Stimulated activated CD8-positive, alpha-beta memory T cell treated with anti-CD3 and anti-CD28 coated beads, Interleukin-7, amount 100 ng/mL, for 48 hours (primary cell): ENCODE measurements around the gene SCN2B.

Experiments used
- DNase-seq, 2 donors: peaks; one replicate each; pipeline ENCODE4 v3.0.0-alpha.2; 2020; ENCODE audit warnings: low read depth in 1 of 2; ENCODE audit errors: extremely low read depth in 1 of 2

Gene SCN2B

DNA sequence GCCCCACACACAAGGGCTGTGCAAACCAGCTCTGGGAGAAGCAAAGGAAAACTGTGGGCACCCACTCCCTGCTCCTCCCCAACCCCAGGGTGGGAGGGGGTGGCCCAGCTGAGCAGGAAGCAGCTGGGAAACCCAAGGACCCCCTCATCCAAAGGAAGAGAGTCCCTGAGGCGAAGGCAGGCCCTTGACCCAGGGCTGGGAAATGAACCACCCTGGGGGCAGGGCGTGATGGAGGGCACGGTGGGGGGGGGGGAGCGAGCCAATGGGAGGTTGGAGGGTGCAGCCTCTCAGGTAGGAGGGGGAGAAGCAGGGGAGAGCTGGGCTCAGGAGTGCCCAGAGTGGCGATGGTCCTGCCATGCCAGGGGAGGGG is 40.7 kb downstream of the SCN2B start:
- no peak for DNase-seq

DNA sequence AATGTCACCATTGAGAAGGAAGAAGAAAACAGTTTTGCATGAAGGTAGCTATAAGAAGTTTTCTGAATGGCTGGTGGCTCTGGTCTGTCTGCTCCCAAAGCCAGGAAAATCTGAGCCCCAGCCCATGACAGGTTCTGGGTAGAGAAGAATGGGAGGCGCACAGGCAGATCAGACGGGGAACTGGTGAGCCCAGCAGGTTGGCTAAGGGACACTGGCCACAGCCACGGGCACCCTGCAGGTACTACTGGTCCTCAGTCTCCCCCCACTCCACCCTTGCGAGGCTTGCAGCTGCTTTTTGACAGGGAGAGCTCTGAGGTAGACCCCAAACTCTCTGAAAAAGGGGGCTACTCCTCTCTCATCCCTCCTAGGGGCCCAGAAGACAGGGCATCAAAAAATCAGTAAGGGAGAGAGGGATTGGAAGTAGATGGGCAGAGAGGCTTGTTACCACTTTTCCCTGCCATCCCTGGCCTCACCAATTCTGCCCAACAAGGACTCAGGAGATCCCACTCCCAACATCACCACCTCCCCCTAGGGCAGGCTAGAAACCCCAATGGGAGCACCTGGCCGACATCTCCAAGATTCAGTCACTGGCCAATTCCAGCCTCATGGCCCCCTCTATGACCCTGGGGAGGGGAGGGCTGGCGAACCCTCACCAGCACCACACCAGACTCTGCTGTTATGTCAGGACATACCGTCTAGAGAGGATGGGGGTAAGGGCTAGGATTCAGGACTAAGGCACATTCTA is 41.2 kb downstream of the SCN2B start:
- DNase-seq = no peak

DNA sequence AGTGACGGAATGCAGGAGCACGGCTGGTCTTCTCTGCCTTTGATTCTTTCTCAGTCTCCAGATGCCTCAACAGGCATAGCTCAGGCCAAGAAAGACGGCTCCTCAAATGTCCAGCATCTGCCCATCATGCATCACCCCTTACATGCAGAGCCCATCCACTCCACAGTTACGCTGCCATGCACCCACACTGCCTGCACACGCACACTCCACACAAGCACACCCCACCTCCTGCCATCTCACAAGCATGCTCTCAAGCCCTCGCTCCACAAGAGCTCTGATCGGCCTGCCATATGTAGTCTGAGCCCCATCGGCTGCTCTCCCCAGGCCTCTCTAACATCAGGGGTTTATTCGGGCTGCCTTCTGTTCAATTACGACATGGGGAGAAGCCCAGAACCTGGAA is 42.6 kb downstream of the SCN2B start:
- no peak for DNase-seq

DNA sequence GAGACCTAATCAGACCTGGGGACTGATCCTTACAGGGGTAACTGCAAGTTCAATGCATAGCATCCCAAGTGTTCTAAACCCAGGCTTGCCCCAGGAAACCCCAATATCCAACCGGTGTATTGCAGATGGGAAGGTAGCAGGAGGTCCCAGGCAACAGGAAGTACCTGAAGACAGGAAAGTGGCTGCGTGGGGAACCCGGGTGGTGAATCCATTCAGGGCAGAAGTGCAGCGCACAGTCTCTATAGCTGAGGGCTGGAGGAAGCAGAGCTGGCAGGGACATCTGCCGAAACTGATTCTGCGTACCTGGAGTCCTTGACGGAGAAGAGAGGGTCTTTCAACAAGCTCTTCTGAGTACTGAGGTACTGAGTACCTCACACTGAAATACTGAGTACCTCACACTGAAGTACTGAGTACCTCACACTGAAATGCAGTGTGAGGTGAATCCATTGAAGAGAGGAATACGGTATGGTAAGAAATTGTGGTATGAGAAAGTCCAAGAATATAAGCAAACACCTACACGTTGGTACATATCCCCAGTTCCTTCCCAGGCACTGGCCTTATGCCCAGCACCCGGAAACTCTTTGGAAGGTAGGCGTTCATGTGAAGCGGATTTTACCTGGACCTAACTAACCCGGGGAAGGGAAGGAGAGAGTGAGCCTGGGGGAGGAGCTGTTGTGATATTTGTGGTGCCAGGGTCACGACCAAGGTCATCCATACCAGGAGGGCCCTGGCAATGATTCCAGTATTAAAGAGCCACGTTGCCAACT is 43.9 kb downstream of the SCN2B start:
- DNase-seq = no peak

DNA sequence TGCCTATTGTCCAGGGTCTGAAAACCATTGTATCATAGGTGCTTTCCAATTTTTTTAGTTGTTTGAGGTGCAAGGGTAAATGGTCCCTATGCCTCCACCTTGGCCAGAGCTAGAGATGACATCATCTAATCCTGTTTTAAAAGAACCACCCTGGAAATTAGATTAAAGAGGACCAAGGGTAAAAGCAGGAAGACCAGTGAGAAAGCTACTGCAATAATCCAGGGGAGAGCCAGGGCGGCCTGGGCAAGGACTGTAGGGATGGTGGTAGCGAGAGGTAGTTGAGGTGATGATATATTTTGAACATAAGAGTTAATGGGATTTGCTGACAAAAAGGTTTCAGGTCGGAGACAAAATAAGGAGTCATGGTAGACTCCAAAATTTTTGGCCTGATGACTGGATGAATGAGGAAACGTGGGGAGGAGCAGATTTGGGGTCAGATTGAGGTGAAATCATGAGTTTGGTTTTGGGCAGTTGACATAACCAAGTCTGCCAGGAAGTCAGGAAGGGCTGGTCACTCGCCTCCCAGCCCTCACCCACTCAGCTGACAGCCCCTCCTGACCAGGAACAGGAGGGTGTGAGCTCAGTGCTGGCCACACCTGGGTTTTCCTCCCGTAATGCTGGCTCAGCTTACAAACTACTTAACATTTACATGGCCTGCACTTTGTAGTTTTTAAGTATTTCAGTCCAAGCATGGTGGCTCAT is 46.8 kb downstream of the SCN2B start:
- DNase-seq = no peak

DNA sequence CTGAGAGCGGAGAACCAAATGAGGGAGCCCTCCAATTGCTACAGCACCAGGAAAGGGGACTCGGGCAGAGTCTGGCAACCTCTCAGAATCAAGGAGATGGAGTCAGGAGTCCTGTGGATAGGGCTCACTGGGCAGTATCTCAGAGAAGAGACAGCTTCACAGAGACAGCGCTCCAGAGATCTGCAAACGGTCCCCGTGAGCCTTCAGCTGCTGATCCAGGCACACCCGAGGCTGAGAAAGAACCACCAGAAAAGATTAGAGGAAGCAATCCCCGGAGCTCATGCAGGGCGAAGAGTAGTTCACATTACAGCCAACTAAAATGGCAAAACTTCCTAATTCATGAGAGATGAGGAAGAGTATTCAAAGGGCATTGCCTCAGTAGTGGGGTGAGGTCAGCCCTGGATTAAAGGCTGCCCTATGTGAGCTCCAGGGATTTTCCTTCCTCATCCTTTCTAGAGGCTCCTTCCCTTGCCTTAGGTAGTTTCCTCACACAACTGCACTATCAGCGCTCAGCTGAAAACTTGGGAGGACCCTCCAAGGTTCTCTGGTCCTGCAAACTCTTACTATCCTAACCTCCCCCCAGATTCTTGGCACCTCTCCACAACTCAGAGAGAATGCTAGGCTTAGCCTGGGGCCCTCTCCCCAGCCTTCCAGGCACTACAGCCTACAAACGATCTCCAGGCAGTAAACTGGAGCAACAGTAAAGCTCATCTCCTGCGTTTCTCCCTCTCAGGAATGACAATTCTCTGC is 47.5 kb downstream of the SCN2B start:
- DNase-seq = no peak

DNA sequence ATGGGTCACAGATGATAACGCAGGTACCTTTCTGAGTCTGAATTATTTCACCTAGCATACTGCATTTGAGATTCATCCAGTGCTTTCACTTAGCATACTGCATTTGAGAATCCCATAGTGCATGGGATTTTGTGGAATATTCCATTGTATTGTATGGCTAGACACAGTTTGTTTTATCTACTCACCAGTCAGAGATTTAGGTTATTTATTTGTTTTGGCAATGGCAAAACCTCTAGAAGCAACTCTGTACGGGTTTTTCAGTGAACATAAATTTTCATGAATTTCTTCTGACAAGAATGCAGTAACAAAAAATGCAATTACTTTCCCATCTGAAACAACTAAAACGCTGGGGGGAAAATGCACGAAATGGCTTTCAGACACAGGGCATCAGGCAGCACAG is 48.1 kb downstream of the SCN2B start:
- DNase-seq = no peak

DNA sequence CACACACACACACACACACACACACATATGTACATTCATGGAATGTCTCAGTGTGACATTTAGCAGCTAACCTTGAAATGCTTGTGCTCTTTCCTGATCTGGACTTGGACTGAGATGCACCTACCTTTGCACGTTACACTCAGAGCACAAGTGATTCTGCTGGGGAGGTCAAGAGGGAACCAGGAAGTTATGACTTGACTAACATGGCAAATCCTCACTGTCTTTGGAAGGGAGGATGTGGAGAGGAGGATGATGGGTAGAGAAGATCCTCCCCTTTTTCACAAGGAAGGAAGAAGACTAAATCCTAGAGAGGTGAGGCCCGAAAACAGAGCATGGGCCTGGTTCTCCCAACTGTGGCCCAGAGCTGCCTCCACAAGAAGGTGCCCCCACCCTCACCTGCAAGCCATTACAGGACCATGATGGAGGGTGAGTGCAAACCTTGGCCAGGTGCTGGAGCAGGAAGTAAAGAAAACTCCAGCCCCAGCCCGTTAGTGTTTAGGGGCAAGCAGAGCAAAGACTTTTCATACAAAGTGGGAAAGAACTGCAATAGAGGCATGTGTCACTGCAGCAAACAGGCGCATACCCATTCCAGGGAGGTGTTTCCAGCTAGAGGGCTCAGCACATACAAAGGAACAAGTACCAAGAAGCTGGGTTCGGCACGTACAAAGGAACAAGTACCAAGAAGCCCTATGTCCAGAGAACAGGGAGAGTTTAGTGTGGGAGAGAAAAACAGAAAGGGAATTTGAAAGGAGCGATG is 50.2 kb downstream of the SCN2B start:
- DNase-seq = no peak

DNA sequence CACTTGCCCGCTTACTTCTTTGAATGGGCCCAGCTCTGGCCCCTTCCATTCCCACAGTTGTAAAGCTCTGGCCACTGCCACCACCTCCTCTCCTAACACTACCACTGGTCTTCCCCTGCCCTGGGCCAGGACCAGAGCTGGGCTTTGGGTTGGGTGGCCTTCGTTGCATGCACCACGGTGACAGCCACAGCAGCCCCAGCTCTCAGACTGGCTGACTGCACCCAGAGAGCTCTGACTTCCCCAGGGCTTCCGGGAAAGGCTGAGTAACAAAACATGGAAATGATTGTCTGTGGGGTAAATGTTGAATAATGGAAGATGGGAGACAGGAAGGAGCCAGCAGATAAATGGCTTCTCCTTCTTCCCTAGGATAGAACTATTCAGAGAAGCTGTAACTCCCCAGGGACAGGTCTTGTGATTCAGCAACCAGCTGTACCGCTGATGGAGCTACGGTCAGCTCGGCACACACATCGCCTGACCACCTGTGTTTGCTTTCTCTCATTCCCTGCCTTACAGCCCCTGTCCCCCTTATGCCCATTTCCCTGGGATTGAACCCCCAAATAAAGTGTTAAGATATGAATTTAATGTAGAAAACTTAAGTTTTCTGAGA is 51.4 kb downstream of the SCN2B start:
- DNase-seq = no peak

DNA sequence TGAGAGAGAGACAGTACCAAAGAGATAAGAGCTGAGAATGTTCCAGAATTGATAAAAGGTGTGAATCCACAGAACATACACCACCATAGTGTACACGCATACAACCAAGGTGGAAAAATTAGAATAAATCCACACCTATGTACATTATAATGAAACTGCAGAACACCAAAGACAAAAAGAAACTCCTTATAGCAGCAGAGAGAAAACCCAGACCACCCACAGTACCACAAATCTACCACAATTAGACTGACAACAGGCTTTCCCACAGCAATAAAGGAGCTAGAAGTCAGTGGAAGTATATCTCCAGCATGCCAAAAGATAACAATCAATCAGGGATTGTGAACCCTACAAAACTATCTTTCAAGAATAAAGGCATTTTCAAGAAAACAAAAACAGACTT is 55.6 kb downstream of the SCN2B start:
- DNase-seq = no peak

DNA sequence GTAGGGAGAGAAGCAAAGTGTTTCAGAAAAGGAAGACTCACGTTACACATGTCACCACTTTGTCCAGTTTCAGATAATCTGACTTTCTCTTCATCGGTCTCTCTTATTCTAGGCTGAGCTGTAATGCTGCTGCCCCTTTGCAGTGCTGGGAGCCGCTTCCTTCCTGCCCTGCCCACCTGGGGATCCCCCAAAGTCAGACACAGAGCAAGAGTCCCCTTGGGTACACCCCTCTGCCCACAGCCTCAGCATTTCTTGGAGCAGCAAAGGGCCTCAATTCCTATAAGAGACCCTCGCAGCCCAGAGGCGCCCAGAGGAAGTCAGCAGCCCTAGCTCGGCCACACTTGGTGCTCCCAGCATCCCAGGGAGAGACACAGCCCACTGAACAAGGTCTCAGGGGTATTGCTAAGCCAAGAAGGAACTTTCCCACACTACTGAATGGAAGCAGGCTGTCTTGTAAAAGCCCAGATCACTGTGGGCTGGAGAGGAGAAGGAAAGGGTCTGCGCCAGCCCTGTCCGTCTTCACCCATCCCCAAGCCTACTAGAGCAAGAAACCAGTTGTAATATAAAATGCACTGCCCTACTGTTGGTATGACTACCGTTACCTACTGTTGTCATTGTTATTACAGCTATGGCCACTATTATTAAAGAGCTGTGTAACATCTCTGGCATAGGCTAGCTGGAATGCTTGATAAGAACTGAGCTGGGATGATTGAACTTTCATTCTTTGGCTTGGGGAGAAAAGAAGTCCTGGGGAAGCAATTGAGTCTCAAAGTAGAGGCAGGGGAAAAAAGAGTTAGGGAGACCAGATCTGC is 58.4 kb downstream of the SCN2B start:
- DNase-seq = peak; percentile 6 to 27

DNA sequence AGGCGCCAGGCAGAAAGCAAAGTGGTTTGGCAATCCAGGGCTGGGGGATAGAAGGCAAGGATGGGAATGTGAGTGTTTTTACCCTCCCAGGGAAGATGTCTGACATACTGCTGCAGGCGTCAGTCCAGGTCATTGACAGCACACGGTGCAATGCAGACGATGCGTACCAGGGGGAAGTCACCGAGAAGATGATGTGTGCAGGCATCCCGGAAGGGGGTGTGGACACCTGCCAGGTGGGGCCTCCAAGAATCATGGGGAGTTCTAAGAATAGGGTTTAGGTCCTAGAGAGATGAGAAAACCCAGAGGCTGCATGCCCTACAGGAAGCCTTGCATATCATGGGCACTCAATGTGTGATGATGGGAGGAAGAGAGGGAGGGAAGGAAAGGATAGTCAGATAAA is 61.4 kb downstream of the SCN2B start:
- no peak for DNase-seq

DNA sequence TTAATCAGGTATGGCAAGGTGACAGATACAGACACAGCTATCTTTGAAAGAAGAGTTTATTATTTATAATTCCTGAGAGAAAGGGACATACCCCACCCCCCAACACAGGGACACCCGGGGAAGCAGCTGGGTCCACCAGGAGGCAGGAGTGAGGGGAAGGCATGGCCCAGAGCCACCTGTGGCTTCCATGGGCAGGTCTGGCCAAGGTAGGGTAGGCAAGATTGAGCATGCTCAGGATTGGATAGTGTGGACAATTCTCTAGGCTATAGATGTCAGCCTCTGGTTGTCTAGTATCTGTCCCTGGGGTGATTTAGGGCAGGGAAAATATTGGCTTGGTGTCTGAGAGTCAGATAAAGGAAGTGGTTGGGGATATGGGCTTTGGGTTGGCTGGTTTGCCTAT is 62.2 kb downstream of the SCN2B start:
- DNase-seq = no peak

DNA sequence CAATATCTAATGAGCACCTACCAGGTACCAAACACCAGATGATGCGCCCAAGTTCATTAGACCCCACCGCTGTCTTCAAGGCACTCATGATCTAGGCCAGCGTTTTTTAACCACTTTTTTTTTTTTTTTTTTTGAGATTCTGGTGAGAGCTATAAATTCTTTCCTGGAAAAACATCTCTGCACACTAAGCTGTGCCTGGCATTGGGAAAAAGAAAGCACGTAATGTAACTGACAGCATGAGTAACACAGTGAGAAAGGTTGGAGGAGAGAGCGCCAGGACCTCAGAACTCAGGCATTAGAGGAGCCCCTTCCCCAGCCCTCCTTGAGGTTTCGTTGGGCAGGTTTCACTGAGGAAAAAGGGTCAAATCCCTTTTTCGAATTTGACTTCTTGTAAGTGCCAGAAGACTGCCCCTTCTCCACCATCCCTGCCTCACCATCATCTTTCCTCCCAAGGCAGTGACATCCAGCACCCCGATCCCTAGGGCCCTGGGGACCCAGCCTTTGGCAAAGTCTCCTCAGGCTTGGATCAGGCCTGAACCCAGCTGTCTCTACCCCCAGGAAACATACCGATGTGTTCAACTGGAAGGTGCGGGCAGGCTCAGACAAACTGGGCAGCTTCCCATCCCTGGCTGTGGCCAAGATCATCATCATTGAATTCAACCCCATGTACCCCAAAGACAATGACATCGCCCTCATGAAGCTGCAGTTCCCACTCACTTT is 63.6 kb downstream of the SCN2B start:
- no peak for DNase-seq
